SK-MEL-5 (cell line): ENCODE data around the gene G0S2. TPM values are rescaled to one million over a fixed set of nuclear protein-coding genes. Genes with fewer than 3 reads are reported as not detected.

Experiments used
- total RNA-seq: library from RNA; depleted of rRNA; stranded (reverse); fragments of >200 nt; shearing (Covaris generic); gene quantifications from 2 replicates; pipeline ENCODE4 v1.2.3, GENCODE V29; 2014; rRNA removed

G0S2 gene
- total RNA-seq, 1 experiment from 2014 or later: 0.18 TPM

Other genes with a start within 250 kb of the G0S2 start
- not detected in 2 replicates for gene CAMK1G, start 91.7 kb upstream of the G0S2 start, total RNA-seq
- 0.88 and 2.0 TPM in 2 replicates for gene LAMB3, start 23.0 kb upstream of the G0S2 start, total RNA-seq
- not detected in 2 replicates for gene HSD11B1, start 29.4 kb downstream of the G0S2 start, total RNA-seq
- 0.61 TPM in 1 of 2 replicates, not detected in the other for gene TRAF3IP3, start 80.6 kb downstream of the G0S2 start, total RNA-seq
- 3.4 and 4.8 TPM in 2 replicates for gene C1orf74, start 109.1 kb downstream of the G0S2 start, total RNA-seq
- not detected in 2 replicates for gene IRF6, start 130.7 kb downstream of the G0S2 start, total RNA-seq
- gene UTP25, start 152.6 kb downstream of the G0S2 start, total RNA-seq: 17.0 and 18.0 TPM in 2 replicates